Inferior parietal cortex (tissue), 1 donor: ENCODE results near the gene KCNA10.

Experiments
- DNase-seq: peaks from one replicate; pipeline ENCODE4 v3.0.0-alpha.2; 2016; ENCODE audit errors: extremely low spot score

The KCNA10 gene

GRCh38 chr1:110498270-110498669 lies 20.7 kb downstream of the KCNA10 start:
- no peak for DNase-seq

DNA sequence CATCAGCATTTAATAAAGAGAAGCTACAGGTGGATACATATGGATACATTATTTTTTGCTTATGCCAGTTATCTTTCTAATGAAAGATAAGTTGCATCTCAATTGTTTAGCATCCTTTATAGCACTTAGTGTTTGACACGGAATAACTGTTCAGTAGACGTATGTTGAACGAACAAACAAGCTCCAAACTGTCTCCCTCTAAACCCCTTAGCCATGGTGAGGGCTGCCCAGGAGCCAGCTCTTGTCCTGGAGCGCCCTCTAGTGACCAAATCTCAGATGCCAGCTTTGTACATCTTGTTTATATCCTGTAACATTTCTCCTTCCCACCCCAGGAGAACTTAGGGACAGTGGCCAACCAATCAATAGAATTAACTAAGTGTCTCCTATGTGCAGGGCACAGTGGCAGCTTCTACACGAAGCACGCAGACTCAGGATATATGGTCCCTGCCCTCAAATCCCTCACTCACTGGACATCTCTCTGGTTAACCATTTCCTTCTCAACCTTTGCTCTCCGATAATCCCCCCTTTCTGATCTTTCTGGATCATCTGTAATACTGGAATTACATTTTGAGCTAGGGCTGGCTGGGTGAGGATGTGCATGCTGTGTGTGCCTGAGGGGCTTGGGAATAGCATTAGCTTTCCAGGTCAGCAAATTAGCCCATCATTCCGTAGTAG lies 22.9 kb downstream of the KCNA10 start:
- DNase-seq, result peak; percentile 91

GRCh38 chr1:110494522-110495406 lies 24.2 kb downstream of the KCNA10 start:
- no peak for DNase-seq

DNA sequence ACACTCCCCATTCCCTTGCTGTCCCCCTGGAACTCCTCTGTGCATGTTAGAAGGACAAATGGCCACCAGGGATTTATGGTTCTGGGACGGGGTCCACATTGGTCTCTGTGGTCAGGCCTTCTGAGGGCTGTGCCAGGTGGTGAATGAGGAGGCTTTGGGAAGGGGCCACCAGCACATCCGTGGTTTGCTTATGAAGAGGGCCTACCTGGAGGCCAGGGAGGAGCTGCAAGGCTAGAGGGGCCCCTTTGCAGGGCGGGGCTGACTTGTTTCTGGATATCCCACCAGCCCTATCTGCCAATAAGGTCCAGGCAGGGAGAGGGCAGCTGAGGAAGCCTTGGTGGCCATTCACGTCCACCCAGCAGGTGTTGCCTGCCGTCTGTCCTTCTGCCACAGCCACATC lies 24.9 kb downstream of the KCNA10 start:
- no peak for DNase-seq

- DNase-seq, result no peak
Observed at GRCh38 chr1:110493059-110493699, 25.8 kb downstream of the KCNA10 start.

- DNase-seq, result no peak
Observed at GRCh38 chr1:110492573-110492972, 26.4 kb downstream of the KCNA10 start.

DNA sequence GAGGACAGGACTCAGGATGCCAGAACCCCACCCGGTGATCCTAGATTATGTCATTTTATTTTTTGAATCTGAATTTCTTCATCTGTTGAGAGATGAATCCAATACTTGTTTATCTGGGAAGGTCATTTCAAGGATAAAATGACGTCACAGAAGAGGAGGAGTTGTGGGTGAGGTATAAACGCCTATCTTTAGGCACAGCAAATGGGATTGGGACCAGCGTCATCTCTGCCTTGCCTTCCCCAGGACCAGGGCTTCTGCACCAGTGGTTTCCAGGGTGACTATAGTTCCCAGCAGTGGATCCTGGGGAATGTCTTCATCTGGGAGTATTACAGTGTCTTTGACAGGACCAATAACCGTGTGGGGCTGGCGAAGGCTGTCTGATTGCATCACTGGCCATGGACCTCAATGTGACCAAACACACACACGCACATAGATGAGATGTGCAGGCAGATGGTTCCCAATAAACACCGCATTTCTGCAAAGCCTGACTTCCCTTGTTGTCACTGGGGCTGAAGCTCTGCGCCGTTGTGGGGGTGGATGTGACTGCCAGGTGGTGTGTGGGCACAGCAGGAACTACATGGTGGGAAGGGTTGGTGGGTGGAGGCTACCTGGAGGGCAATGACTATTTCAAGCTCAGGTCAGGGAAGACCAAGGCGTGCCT lies 28.1 kb downstream of the KCNA10 start:
- no peak for DNase-seq

GRCh38 chr1:110489973-110490542 lies 28.9 kb downstream of the KCNA10 start:
- DNase-seq, result no peak

DNA sequence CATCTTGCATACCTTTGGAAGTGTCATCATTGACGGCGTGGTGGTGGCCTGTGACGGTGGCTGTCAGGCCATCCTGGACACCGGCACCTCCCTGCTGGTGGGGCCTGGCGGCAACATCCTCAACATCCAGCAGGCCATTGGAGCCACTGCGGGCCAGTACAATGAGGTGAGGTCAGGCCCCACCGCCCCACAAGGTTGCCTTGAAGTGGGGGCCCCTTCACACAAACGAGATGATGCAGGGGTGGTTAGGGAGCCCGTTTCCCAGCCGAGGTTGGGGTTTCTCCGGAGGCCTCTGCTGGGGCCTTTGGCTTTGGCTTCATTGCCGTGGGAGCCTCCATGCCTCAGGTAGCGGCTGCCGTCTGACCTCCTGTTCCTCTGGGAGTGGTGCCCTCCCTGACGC lies 29.6 kb downstream of the KCNA10 start:
- no peak for DNase-seq

- no peak for DNase-seq
Observed at GRCh38 chr1:110488867-110489266, 30.1 kb downstream of the KCNA10 start.

GRCh38 chr1:110488161-110488560 lies 30.8 kb downstream of the KCNA10 start:
- DNase-seq, result no peak

- DNase-seq, result no peak
Observed at GRCh38 chr1:110487726-110488125, 31.2 kb downstream of the KCNA10 start.

GRCh38 chr1:110485725-110486124 lies 33.2 kb downstream of the KCNA10 start:
- no peak for DNase-seq

- DNase-seq, result no peak
Observed at GRCh38 chr1:110484801-110485200, 34.2 kb downstream of the KCNA10 start.

GRCh38 chr1:110483308-110483685 lies 35.7 kb downstream of the KCNA10 start:
- DNase-seq, result no peak

DNA sequence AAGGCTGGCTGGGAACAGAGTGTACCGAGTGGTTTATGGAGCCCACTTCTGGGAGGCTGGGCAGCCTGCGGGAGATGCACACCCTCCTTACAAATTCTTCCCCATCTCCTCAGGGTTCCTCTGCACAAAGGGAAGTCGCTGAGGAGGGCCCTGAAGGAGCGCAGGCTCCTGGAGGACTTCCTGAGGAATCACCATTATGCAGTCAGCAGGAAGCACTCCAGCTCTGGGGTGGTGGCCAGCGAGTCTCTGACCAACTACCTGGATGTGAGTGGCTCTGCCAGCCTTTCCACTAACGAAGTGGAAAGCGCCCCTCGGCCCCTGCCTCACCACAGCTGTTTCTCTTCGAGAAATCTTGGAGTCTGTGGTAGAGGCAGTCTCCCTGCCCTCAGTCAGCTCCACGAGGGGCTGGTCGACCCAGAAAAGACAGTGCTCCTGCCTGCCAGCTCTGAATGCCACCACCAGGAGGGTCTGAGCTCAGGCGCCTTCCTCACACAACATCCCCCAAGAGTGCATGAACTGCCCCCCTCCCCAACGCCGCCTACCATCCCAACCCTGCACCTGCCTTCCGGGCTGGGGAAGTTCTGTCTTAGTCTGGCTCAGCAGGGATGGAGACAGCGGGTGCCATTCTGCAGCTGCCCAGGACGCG lies 36.2 kb downstream of the KCNA10 start:
- no peak for DNase-seq

DNA sequence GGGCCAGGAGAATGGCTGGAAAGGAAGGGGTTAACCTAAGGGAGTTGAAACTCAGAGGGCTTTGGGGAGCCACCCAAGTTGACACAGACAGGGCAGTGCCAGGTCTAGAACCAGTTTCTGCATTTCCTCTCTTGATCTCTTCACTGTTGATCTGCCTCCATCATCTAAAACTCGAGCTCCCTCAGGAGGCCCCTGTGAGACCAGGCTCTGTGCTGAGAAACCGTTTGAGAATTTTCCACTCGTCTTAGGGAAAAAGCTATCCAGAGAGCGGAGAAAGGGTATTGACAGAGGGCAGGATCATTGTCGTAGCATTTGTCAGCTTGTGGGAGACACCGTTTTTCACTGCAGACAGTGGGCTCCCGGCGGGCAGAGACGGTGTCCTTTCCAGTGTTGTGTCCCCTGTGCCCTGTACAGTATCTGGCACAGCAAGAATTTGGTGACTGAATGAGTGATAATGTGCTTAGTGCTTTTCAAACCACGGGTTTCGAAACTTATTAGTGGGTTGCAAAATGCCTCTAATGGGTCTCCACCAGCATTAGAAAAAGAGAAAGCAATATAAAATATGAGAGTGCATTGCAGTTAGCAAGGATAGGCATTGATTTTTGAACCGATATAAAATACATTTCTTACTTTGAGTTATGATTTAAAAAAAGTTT lies 36.9 kb downstream of the KCNA10 start:
- no peak for DNase-seq

DNA sequence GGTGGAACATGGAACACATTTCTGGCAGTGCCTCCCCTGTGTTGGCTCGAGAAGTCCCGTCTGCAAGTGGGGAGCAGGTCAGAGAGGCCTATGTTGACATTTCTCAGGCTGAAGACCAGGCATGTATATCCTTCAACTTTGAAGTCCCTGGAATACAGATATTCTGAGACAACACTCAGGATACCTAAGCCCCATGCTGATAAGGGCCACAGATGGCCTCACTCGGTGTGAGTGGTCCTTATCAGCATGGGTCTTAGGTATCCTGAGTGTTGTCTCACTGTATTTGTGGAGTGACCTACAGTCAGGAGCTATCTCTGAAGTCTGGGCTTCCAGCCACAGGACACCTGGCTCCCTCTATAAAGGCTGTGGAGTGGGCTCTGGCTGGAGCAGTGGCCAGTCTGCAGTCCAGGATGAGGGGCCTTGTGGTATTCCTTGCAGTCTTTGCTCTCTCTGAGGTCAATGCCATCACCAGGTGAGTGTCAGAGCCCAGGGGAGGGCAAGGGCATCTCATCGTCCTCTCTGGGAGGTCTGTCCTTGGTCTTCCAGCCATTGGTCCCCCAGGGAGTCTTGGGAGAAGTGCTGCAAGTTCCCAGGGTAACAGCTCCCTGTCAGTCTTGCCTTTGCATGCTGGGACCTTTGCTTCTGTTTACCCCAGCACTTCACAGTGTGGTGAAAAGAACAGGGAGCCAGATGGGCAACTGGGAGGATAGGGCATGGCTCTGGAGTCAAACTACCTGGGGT lies 38.4 kb downstream of the KCNA10 start:
- DNase-seq, result no peak

GRCh38 chr1:110478886-110479285 lies 40.1 kb downstream of the KCNA10 start:
- no peak for DNase-seq
